GM18502 (cell line): Measurements from ENCODE around the gene ACTR5.

Experiments
- ATAC-seq: cut with Tn5 transposase; IDR thresholded peaks from one replicate; pipeline ENCODE4 v1.9.1; 2021; ENCODE audit warnings: mild to moderate bottlenecking; ENCODE audit not compliant: unreplicated experiment, poor library complexity

ACTR5 gene

DNA sequence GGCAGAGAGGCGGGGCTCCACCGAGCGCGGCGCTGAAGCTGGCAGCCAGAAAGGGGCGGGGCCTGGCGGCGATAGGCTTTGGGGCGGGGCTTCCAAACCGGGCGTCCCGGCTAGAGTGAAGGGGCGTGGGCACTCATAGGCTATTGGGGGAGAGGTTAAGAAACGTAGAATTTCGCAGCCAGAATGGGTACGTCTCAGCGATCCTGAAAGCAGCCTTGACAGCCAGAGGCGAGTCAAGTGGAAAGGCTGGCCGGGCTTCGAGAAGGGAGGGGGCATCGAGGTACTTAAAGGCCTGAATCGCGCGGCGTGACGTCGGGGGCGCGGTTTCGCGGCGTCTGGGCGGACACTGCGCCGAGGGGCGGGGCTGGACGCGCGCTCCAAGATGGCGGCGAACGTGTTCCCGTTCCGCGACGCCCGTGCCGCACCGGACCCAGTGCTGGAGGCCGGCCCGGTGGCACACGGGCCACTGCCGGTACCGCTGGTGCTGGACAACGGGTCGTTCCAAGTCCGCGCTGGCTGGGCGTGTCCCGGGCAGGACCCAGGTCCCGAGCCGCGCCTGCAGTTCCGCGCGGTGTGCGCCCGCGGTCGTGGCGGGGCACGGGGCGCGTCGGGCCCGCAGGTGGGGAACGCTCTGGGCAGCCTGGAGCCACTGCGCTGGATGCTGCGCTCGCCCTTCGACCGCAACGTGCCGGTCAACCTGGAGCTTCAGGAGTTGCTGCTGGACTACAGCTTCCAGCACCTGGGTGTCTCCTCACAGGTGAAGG, at the start of gene ACTR5:
Gene ACTR5, plus strand, starts transcription at position 364 of the 764 bp plus-strand sequence. Its CDS starts 19 bp downstream, at position 383.
- peak; percentile 86 for ATAC-seq

DNA sequence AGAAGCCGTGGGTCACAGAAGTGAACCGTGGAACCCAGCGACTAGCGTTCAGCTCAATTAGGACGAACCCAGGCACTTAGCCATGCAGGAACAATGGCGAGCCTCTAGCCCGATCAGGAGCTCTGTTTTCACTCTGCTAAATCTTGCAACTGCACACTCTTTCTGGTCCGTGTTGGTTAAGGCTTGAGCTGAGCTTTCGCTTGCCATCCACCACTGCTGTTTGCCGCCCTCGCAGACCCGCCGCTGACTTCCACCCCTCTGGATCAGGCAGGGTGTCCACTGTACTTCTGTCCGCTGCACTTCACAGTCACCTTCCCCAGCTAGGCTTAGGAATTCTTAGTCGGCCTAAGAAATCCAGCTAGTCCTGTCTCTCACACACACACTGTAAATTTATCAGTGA, 49.7 kb upstream of the ACTR5 start:
- no peak for ATAC-seq

DNA sequence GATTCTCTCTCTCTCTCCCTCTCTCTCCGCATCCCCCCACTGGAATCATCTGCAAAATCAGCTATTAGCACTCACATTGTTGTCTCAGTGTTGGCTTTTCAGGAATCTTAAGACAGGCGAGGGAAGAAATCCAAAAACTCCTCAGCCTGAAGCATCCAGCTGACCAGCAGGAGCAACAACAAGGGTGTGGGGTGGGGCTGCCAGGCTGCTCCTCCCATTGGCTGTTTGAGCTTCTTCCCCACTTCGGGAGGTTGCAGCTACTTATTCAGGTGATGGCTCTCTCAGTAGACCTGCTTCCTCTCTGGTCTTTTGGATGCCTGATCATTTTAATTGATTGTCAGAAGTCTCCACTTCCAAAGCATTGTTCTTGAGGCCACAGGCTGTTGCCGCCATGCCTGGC, 48.1 kb upstream of the ACTR5 start:
- ATAC-seq = no peak

DNA sequence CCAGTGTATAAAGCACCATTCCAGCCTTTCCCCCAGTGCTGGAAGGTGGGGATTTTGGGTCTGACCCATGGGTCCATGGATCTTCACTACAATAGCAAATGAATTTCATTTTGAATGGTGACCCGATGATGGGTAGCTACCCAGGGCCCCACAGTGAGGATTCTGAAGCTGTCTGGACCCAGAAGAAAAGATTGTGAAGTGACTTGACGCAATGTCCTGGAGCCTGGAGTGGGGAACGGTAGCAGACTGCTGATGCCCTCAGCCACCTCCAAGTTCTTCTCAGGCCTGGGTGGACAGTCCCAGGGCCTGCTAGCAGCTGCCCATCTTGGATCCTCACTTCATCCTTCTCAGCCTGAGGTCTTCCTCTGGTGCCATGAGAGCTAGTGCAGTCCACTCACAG, 47.3 kb upstream of the ACTR5 start:
- ATAC-seq = no peak

DNA sequence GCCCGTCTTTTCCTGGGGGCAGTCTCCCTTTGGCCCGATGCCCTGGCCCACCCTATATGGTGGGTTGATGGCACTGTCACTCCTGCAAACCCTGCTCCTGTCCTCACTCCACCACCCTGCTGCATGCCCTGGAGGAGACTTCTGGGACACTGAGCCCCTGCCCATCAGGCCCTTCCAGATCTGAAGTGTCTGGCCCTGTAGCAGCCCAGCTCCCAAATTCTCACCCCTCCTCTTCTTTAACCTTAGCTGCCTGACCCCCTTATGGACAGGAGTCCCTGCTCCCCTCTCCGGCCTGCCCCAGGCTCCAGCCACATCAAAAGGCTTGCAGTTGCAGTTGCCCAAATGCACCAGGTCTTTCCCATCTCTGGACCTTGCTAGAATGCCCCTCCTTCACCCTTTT, 44.7 kb upstream of the ACTR5 start:
- ATAC-seq = no peak

DNA sequence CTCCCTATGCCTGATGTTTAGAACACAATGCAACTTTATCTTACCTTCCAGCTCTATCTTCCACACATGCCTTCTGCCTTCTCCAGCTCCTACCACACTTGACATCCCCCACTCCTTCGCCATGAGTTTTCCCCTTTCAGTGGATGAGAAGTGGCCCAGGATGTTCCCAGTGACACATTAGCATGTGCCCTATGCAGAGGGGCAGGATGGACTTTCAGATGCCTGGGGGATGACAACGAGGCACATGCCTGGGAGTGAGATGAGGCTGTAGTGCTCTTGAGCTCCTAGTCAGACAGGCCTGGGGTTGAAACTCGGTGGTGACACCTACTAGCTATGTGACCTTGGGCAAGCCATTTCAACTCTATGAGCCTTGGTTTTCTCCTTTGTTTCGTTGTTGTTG, 44.1 kb upstream of the ACTR5 start:
- no peak for ATAC-seq

DNA sequence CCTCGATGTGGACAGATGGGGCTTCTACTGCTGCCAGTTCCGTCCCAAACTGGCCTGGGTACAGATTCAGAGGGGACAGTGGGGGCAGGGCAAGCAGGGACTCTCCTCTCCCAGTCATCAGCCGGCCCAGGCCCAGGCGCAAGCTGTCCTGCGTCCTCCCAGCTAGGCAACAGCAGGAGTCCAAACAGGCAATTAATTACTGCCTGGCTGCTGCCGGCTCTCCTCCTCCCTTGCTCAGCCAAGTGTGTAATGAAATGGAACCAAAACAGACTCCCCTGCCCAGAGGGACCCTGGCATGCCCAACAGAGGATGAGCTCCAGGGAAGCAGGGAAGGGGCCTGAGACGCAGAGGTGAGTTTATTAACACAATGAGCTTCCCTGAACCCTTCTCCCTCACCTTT, 41.8 kb upstream of the ACTR5 start:
- no peak for ATAC-seq

DNA sequence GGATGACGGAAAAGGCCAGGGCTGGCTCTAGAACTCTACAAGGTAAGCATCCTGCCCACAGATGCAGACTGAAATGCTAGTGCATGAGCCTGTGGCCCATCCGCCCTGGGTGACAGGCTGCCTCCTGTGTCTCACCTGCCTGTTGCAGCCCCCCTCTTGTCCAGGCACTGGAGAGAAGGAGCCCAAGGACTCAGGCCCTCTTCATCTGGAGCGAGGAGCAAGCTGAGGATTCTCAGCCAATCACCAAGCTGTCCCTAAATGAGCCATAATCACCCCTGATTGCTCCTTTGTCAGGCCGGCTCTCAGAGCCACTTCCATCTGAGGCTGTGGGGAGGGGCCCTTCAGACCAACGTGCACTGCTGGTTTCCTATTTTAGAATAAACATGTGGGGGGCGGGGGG, 34.0 kb upstream of the ACTR5 start:
- ATAC-seq = no peak

DNA sequence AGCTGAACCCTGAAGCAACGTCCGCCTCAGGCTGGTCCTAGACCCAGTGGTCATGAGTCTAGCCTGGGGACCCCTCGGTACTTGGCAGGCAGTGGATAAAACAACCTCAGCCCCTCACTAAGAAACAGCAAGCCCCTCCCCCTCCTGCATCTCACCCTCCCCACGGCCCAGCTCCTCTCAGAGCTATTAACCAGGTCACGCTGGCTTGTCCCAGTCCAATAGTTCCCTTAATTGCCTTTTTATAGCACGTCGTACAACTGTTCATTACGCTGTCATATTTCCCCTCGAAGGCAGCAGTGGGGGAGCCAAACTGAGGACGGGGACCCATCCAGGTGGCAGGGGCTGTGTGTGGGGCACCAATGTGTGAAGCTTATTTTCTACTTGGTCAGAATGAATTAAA, 32.6 kb upstream of the ACTR5 start:
- ATAC-seq = no peak

DNA sequence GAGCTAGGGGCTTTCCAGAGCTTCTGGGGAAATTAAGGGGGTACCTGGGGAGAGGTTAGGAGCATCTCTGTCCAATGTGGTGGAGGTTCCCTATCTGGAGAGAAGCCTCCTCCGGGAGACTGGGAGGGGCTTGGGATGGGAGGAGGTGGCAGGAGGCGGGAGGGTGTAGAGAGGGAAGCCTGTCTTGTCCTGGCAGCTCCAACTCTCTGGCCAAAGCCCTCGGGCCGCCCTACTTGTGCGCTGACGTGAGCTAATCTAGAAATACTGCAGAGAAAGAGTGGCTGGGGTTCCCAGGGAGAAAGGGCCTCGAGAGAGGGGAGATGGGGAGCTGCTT, 25.6 kb upstream of the ACTR5 start:
- no peak for ATAC-seq

DNA sequence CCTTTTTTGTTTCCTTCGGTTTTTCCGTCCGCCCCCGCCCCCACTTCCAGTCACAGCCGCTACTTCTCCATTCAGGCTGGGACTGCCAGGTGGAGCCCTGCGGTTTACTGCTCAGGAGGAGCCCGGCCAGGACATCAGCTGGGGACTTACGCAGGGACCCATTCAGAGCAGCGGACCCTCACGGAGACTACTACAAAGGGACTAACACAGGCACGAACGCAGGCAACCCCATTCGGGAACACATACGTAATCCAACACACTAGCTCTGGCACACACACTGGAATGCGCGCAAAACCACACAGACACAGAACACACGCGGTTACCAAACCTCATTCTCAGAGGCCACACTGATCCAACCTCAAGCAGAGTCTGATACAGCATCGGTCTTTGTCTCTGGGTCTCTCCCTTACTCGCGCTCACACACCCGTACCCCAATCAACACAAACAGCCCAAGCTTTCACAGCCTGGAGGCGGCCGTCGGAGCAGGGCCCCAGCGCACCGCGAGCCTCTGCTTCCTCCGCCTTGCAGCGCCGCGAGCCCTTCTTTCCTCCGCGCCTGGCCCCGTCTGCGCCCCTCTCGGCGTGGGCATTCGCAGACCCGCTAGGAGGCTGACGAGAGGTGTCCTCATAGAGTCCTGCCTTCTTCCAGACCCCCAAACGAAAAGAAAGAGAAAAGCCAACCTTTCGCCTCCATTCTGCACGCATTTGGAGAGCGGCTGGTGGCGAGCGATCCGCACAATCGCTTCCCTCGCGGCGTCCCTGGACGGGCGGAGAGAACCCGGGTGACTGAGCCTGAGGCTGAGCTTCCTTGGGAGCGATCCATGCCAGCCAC, 25.0 kb upstream of the ACTR5 start:
- ATAC-seq = no peak

DNA sequence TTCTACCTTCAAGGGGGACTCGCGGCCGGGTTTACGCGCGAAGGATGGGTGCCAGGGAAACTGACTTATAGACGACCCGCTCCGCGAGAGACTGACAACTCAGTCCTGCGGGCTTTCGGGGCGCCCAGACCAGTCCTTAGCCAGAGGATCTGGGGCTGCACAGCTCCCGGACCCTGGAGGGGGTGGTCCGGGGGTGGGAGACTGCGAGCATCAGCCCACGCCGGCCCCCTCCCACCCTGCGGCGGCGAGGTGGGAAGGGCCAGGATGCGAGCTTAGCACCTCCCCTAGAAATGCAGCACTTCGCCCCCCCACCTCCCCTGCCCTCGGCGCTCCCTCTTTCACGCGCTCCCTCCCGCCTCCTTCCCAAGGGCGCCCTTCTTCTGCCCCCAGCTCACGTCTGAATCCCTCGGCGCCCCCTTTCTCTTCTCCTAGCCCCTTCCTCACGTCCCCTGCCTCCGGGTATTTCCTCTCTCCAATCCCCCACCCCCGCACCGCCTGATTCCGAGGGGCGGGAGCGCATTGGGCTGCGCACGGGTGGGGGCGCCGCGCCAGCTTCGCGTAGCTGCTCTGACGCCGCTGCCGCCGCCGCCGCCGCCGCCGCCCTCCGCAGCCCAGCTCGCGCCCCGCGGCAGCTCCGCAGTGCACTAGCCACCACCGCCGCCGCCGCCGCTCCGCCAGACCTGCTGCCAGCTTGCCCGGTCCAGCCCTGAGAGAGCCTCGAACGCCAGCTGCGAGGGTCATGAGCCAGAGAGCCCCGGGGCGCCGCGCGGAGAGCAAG, 24.2 kb upstream of the ACTR5 start, which contains the start of gene SLC32A1:
Gene SLC32A1, plus strand, starts transcription at position 639 of the 778 bp plus-strand sequence. CDS start 239 bp downstream, outside the sequence.
- ATAC-seq = no peak

DNA sequence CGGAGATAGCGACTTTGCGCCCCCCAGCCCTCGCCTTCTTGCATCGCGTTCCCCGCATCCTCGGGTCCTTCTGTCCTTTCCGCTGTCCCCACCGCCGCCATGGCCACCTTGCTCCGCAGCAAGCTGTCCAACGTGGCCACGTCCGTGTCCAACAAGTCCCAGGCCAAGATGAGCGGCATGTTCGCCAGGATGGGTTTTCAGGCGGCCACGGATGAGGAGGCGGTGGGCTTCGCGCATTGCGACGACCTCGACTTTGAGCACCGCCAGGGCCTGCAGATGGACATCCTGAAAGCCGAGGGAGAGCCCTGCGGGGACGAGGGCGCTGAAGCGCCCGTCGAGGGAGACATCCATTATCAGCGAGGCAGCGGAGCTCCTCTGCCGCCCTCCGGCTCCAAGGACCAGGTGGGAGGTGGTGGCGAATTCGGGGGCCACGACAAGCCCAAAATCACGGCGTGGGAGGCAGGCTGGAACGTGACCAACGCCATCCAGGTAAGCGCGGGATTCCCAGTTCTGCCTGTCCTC, 23.6 kb upstream of the ACTR5 start:
- ATAC-seq = no peak

DNA sequence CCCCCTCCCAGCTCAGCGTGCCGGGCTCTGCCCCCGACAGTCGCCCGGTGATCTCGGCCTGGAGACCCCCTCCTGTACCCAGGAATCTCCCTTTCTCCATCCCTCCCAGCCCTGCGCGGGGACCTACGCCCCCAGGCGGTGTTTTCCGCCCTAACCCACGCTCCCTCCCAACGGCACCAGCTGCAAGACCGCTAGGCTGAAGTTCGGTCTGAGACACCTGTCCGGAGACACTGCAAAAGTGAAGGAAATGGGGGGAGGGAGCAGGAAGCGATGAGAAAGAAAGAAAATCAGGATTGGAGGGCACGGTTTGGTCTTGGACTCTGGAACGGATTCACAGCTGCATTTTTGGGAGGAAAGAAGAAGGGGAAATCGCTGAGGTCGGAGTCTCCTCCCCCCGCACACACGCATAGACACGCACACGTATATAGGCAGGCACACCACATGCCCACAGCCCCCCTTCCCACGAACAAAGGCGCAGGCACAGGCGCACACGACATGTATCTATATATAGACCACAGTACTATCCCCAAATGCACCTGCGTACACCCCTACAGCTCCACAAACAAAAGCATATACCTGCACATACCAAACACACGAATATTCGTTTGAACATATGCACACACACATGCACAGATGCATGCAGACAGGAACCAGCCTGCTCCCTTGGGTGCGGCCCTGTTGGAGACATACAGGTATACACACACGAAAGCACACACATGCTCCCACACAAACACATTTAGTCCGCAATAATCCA, 22.9 kb upstream of the ACTR5 start:
- ATAC-seq = no peak

DNA sequence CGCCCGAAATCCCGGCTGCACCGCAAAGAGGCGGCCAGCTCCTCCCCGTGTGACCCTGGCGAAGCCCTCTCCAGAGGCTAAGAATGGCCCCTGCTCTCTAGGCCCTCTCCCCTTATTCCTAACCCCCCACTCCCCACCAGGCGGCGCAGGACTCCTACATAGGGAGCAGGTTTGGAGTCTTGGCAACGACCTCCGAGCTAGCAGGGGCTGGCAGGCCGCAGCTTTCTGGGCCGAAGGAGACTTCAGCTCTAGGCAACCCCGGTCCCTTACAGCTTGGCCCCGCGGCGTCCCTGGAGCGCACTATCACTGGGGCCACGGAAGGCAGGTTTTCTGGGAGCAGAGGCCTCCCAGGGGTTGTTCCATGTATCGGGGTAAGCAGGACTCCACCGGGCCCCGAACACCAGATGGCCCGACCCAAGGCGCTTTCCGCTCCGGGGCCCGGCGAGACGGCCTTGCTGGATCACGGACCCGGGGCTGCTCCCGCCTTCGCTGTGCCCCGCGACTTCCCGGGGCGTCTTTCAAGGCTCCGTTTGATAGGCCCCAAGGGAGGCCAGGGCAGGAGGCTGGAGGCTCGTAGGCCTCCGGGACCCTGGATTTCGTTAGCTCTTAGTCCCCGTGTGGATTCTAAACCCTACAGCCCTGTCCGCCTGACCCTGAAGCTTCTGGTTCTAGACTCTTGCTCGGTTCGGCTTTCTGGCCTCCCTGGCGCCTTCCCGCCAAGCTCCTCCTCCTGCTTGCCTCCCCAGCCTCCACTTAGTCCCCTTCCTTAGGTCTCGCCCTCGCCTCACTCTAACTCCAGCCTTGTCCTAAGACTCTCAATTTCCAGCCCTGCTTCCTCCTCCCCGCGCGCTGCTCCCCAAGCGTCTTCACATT, 22.1 kb upstream of the ACTR5 start:
- ATAC-seq = no peak

DNA sequence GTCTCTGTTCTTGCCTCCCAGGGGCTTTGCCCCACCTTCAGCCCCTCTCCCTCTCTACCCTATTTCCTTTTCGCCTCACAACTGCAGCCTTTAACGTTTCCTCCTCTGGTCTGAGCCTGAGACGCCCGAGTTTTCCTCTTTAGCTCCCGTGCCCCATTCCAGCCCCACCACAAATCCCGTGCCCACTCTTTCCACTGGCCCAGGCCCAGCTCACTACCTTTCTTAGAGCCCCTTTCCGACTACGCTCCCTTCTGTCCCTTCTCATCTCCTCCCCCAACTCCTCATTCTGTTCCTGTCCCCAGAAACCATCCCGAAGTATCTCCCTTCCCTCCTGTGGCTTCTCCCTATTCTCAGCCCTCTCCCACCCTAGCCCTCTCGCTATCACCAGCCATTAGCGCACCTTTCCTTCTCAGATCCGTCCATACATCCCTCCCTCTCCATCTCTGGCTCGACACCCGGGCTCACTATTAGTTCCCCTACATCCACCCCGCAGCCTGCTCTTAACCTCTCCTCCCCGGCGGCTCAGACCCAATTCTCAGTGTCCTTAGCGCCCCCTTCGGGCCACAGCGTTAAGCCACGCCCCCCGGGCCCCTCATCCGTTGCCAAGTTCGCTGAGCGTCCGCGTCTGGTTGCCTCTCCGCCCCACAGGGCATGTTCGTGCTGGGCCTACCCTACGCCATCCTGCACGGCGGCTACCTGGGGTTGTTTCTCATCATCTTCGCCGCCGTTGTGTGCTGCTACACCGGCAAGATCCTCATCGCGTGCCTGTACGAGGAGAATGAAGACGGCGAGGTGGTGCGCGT, 21.3 kb upstream of the ACTR5 start:
- no peak for ATAC-seq

DNA sequence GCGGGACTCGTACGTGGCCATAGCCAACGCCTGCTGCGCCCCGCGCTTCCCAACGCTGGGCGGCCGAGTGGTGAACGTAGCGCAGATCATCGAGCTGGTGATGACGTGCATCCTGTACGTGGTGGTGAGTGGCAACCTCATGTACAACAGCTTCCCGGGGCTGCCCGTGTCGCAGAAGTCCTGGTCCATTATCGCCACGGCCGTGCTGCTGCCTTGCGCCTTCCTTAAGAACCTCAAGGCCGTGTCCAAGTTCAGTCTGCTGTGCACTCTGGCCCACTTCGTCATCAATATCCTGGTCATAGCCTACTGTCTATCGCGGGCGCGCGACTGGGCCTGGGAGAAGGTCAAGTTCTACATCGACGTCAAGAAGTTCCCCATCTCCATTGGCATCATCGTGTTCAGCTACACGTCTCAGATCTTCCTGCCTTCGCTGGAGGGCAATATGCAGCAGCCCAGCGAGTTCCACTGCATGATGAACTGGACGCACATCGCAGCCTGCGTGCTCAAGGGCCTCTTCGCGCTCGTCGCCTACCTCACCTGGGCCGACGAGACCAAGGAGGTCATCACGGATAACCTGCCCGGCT, 20.6 kb upstream of the ACTR5 start:
- no peak for ATAC-seq

DNA sequence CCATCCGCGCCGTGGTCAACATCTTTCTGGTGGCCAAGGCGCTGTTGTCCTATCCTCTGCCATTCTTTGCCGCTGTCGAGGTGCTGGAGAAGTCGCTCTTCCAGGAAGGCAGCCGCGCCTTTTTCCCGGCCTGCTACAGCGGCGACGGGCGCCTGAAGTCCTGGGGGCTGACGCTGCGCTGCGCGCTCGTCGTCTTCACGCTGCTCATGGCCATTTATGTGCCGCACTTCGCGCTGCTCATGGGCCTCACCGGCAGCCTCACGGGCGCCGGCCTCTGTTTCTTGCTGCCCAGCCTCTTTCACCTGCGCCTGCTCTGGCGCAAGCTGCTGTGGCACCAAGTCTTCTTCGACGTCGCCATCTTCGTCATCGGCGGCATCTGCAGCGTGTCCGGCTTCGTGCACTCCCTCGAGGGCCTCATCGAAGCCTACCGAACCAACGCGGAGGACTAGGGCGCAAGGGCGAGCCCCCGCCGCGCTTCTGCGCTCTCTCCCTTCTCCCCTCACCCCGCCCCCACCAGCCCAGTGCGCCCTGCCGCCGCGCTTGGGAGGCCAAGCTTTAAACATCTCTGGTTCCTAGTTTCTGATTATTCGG, 20.0 kb upstream of the ACTR5 start:
- no peak for ATAC-seq
